ENCODE data around the gene NANS. TPM values are rescaled to one million over a fixed set of nuclear protein-coding genes. Genes with fewer than 3 reads are reported as not detected.

The NANS gene
- total and polyA plus RNA-seq, 2 of the 13 experiments (the other 11 are each of a cell fraction or from before 2014, with no cell fraction given), result 86.9 to 203 TPM

DNA sequence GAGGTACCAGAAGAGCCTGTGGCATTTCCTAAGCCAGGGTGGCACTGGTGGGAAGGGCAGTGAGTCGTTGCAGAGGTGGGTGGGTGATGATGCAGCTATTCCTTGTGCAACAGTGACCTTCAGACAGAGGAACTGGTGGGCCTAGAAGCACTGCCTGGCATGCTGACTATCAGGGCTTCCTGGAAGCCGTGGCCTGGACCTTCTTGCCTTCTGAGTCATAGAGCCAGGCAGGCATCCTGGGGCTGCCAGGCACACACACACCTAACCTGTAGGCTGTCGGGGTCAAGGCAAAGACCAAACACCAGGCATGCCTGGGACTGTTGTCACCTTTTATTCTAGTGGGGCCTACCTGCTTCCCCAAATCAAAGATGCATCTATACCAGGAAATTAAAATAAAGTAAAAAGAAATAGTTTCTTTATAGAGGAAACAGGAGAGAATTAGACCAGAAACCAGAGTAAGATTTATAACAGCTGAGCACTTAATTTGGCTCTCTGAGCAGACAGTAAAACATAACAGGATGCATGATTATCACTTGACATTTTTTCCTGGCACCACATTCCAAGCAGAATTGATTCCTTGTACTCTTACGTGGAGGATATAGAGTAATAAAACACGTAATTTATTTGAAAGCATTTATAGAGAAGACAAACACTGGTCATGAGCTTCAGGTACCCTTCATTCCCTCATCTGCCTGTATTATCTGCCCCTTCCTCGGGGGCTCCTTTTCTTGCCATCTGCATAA lies 25.1 kb downstream of the NANS start:
- DNase-seq (ENCODE audit: low spot score), result peak; percentile 55
- H3K27ac ChIP-seq (ENCODE audit: extremely low read length, insufficient read depth, low read length), result peak overlapping the region; percentile 12
- 68% methylated on average over 5 of the region's 6 CpGs for WGBS (ENCODE audit: low lambda C conversion rate)
- FAIRE-seq, result no peak
- H3K36me3 ChIP-seq (replicated peaks in 1 of 2; ENCODE audit: control insufficient read depth in 1 of 2, insufficient read depth in 2 of 2, low read length in 2 of 2), result peaks cover 19 to 76% of the 10 kb centered on the region in 2 experiments
- CTCF ChIA-PET (ENCODE audit: low intra/inter-chr PET ratio, low total read pairs), result no interaction called here
- in situ Hi-C loops (cut with HindIII; ENCODE audit: extremely low pct_ligation_motif_present, low pct_unique_long_range_greater_than_20kb), result no loop called here
- H4K20me1 ChIP-seq (ENCODE audit: insufficient read depth, low read length), result no peaks in the 10 kb centered on the region
- no peaks in the 10 kb centered on the region for H3K79me2 ChIP-seq (ENCODE audit: insufficient read depth, low read length)
- H3K4me1 ChIP-seq (ENCODE audit: insufficient read depth, low read length), result peaks cover 25% of the 10 kb centered on the region
- ATAC-seq, result peak; percentile 57
- BruUV-seq (replicated peaks), result no TSS peak
- no peaks in the 10 kb centered on the region for H3K27me3 ChIP-seq (ENCODE audit: control insufficient read depth in 1 of 2, insufficient read depth in 2 of 2, low read length in 2 of 2)
- intact Hi-C loops (cut with micrococcal nuclease; ENCODE audit: unreplicated experiment), result no loop called here
- H2AFZ ChIP-seq (ENCODE audit: low read length), result no peak overlapping the region
- no peak overlapping the region for H3K4me3 ChIP-seq (replicated peaks in 1 of 3; ENCODE audit: insufficient read depth in 1 of 3, low read depth in 2 of 3, low read length in 3 of 3)
- H3K9me3 ChIP-seq (ENCODE audit: low read length), result no peaks in the 10 kb centered on the region
- H3K4me2 ChIP-seq (ENCODE audit: low read depth, low read length), result no peak overlapping the region
- no peak overlapping the region for H3K9ac ChIP-seq (ENCODE audit: insufficient read depth, low read depth, low read length)
- POLR2A ChIA-PET, result interaction anchor here (0.5 to 1.2 kb wide), 3 partner anchors 17 to 25 kb away, joined by 3 read pairs; partner anchors contain the start of gene NANS
- no peak for TF ChIP-seq ASH2L (IDR thresholded peaks at IDR 0.05; ENCODE audit: insufficient read length, low read depth, low read length)
- TF ChIP-seq, protein P1, sequence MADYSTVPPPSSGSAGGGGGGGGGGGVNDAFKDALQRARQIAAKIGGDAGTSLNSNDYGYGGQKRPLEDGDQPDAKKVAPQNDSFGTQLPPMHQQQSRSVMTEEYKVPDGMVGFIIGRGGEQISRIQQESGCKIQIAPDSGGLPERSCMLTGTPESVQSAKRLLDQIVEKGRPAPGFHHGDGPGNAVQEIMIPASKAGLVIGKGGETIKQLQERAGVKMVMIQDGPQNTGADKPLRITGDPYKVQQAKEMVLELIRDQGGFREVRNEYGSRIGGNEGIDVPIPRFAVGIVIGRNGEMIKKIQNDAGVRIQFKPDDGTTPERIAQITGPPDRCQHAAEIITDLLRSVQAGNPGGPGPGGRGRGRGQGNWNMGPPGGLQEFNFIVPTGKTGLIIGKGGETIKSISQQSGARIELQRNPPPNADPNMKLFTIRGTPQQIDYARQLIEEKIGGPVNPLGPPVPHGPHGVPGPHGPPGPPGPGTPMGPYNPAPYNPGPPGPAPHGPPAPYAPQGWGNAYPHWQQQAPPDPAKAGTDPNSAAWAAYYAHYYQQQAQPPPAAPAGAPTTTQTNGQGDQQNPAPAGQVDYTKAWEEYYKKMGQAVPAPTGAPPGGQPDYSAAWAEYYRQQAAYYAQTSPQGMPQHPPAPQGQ (CRISPR knock-in tag; IDR thresholded peaks at IDR 0.05; ENCODE audit: borderline replicate concordance), result no peak
- TF ChIP-seq RFX1 (IDR thresholded peaks at IDR 0.05), result no peak
- peak; percentile 30; the same call in 1 of the 2 replicates for TF ChIP-seq NR2F6 (IDR thresholded peaks at IDR 0.05)
- peak; percentile 54; the same call in 1 of the 2 replicates for TF ChIP-seq NR2F6 (CRISPR knock-in tag; IDR thresholded peaks at IDR 0.05)
- TF ChIP-seq CEBPB (IDR thresholded peaks at IDR 0.05; ENCODE audit: borderline replicate concordance, low read depth, low read length), result peak; percentile 81
- TF ChIP-seq BRCA1 (CRISPR knock-in tag; IDR thresholded peaks at IDR 0.05), result no peak
- no peak for TF ChIP-seq ETV6 (CRISPR knock-in tag; conservative IDR thresholded peaks at IDR 0.05)
- no peak for TF ChIP-seq ZNF264 (CRISPR knock-in tag; IDR thresholded peaks at IDR 0.05)
- no peak for TF ChIP-seq DR1 (CRISPR knock-in tag; IDR thresholded peaks at IDR 0.05)
- TF ChIP-seq, protein P2, sequence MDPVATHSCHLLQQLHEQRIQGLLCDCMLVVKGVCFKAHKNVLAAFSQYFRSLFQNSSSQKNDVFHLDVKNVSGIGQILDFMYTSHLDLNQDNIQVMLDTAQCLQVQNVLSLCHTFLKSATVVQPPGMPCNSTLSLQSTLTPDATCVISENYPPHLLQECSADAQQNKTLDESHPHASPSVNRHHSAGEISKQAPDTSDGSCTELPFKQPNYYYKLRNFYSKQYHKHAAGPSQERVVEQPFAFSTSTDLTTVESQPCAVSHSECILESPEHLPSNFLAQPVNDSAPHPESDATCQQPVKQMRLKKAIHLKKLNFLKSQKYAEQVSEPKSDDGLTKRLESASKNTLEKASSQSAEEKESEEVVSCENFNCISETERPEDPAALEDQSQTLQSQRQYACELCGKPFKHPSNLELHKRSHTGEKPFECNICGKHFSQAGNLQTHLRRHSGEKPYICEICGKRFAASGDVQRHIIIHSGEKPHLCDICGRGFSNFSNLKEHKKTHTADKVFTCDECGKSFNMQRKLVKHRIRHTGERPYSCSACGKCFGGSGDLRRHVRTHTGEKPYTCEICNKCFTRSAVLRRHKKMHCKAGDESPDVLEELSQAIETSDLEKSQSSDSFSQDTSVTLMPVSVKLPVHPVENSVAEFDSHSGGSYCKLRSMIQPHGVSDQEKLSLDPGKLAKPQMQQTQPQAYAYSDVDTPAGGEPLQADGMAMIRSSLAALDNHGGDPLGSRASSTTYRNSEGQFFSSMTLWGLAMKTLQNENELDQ (CRISPR knock-in tag; IDR thresholded peaks at IDR 0.05; ENCODE audit: borderline replicate concordance), result no peak
- no peak for TF ChIP-seq ZNF136 (CRISPR knock-in tag; IDR thresholded peaks at IDR 0.05; ENCODE audit: low read depth)
- no peak for TF ChIP-seq MIXL1 (CRISPR knock-in tag; IDR thresholded peaks at IDR 0.05)
- no peak for TF ChIP-seq FOXC1 (CRISPR knock-in tag; IDR thresholded peaks at IDR 0.05; ENCODE audit: borderline replicate concordance)
- TF ChIP-seq, protein P3, sequence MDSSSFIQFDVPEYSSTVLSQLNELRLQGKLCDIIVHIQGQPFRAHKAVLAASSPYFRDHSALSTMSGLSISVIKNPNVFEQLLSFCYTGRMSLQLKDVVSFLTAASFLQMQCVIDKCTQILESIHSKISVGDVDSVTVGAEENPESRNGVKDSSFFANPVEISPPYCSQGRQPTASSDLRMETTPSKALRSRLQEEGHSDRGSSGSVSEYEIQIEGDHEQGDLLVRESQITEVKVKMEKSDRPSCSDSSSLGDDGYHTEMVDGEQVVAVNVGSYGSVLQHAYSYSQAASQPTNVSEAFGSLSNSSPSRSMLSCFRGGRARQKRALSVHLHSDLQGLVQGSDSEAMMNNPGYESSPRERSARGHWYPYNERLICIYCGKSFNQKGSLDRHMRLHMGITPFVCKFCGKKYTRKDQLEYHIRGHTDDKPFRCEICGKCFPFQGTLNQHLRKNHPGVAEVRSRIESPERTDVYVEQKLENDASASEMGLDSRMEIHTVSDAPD (CRISPR knock-in tag; IDR thresholded peaks at IDR 0.05), result no peak

All from HepG2 (cell line).